CD4-positive, alpha-beta T cell treated with Interleukin-6 for 4 hours (primary cell): ENCODE results near the gene ADAMTS15.

Experiments used
- DNase-seq: peaks from one replicate; pipeline ENCODE4 v3.0.0-alpha.2; 2020; ENCODE audit warnings: mixed read lengths

The ADAMTS15 gene

DNA sequence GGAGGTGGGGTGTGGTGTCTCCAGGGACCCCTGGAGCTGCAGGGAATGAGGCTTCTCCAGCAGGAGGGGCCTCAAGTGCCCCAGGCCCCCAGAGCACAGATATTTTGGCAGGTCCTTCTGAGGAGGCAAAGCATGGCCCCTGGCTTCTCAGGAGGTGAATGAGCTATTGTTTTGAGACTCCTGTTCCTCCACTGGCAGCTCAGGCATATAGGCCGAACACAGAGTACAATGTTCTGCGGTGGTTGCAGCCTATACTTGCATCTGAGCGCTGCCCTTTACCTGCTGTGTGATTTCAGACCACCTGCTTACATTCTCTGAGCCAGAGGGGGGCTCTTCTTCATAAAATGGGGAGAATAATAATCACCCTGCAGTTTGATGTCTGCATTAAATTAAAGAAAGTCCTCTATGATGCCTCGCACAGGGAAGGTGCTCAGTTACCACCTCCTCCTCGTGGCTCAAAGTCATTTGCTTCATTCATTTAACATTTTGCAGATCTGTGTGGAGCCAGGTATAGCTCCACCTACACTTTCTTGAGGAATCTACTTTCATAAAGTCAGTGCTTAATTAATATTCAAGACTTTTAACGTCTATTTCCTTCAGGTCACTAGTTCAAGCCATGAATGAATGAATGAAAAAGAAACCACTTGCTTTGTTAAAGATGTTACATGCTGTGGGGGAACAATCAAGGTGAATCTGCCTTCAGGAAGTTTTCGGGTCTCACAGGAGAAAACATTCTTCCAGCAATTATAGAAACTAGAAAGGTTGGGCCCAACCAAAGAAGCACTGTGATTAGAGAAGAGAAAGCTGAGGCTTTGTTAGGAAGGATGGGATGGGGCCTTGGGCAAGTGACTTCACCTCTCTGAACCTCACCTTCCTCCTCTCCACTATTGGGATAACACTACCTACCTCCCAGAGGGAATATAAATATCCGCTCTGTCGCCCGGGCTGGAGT lies 68.4 kb downstream of the ADAMTS15 start:
- no peak for DNase-seq

DNA sequence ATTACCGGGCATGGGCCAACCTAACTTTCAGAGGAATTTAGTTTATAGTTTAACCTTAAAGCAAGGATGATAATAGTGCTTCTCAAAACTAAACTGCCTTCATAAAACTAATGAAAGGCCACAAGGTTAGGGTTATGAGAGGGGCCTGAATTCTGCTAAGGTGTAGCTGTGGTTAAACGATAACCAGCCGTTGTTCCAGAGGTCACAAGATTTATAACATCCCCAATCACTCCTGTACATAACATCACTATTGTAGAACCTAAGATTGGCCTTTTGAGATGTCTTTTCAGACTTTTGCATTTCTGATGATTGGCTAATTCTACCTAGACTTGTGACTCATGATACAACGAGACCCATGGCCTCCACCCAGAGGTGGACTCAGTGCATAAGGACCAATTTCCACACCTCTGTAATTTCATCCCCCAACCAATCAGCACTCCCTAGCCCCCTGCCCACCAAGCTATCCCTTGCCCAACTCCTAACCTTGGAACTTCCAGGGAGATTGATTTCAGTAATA lies 69.8 kb downstream of the ADAMTS15 start:
- no peak for DNase-seq

DNA sequence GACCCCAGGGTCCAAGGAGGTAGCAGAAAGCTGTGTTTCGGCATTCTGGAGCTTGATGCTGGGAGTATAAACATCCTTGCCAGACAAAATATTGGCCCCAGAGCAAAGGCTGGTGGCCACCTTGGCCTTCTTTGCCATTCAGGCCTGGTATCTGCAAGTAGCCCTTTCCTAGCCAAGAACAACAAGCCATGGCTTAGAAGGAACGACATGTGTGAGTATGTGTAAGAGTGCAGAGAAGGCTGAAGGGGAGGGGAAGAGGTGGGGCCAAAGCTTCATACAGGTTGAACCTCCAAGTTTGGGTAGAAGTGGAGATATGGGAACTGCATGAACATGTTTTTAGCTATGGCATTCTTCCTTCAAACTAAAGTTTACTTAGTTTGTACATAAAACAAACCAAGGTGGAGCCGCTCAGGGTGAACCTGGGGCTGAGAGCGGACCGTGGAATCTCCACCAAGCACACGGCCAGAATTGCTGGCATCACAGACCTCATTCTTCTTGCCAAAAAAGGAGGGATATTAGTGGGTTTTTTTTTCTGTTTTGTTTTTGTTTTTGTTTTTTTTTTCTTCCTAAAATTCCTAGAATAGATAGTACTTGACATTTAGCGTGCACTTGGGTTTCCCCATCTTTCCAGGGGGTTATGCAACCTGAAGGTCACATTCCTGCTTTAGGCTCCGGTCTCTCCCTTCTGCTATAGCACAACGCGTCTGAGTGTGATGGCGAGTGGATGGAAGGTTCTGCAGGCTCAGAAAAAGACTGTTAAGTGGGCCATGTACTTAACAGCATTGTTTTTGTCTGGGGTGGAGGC lies 70.9 kb downstream of the ADAMTS15 start:
- DNase-seq: no peak

DNA sequence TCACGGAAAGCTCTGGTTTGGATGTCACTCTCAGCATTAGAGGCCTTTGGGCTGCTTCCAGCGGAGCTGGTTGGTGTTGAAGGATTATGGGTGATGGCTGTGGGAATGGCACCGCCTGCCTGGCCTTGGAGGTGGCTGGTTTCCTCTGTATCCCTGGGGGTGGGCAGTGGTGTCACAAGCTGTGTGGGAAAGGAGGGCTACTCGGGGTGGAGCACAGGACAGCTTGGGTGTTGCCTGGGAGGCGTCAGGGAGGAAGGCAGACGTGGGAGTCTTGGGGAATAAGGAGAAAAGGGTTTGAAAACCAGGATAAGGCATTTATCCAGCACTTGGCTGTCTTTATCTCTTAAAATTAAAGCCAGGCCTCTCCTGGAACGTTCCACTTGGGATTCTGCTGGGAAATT lies 71.8 kb downstream of the ADAMTS15 start:
- DNase-seq: no peak

DNA sequence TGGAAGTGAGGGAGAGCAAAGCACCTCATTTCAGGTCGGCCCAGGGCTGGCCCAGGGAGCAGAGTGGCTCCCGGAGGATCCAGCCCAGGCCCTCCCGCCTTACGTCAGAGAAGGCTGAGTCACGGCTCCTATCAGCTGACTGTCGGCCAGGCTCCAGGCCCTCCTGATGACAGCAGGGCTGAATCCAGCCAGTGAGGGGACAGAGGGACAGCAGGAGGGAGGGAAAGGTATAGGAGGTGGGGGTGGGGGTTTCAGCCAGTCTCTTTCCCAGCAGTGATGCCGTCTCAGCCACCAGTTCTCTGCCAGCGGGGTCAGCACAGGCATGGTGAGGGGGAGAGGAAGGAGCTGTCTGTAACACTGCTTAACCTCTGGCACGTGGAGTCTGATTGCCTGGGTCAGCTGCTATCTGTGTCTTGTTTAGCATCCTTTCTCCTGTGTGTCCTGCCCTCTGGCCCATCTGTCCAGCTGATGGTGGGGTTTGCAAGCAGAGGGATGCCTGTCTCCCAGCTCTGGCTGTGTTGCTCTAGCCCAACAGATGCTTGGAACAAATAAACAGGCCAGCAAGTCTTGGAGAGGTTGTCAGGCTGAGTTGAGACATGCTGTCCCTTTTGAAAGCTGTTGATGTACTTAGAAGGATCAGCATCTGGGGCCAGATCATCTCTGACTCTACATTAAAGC lies 74.0 kb downstream of the ADAMTS15 start:
- DNase-seq: no peak

DNA sequence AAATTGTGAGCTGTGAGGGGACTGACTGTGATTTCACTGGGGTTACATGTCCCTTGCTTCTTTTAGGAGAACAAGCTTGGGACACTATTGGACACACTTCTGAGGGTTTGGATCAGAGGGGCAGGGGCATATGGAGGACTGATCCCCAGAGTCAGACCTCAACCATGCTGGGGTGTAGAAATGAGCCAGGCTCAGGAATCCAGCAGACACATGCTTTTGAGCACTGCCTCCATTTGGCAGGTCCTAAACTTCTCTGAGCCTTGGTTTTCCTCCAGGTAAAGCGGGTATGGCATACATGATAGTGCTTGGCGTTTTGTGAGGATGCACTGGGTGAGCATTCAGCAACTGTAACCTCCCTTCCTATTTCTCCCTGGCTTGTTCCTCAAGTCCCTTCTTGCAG lies 74.7 kb downstream of the ADAMTS15 start:
- no peak for DNase-seq

DNA sequence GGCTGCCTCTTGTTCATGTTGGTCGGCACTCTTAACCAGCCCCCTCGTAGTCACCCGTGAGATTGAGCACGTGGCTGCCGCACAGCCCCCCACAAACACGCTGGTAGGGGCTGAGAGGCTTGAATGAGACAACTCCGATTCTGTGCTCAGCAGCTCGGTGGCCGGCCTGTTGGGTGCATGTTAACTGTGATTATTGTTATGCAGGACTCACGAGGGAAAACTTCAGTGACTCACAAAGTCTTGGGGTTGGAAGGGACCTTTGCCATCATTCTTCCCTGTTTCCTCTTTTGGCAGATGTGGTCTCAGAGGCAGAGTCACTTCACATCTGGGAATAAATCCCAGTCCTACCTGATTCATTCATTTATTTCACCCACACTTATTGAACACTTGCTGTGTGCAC lies 75.2 kb downstream of the ADAMTS15 start:
- no peak for DNase-seq

DNA sequence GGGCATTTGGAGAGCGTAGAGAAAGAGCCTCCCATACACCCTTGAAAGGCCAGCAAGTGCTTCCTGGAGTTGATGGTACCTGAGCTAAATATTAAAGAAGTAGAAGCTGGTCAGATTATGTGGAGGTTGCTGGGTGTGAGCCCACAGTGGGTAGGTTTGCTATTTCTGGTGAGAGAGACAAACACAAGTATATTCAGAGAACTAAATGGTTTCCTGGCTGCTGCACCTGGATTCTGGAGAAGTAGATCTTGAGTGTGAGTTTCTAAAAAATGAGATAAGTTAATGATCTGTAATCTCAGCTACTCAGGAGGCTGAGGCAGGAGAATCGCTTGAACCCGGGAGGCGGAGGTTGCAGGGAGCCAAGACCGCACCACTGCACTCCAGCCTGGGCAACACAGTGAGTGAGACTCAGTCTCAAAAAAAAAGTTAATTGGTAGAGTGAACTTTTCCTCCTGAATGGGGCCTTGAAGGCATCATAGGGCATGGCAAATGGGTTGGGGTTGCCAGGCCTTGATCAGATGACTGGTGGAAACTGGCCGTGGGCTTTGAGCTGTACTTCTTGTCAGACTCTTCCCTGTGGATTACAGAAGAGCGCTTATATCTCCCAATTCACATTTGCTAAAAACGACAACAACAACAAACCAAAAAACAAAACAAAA lies 75.8 kb downstream of the ADAMTS15 start:
- no peak for DNase-seq

DNA sequence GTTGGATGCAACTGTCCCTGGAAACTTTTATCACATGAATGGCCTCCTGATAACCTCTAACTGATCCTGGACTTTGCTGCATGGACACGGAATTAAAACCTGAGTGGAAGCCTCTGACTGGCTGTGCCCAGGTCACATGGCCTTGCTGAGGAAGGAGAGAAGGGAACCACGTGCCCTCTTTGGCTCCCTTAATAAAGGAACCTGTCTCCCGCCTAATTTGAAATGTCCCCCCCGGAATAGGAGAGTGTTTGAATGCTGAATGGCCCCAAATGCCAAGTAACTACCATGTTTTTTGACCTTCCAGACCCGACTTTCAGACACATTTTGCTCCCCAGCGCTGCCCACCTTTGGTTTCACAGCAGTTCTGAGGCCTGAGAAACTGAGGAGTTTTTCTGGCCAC lies 76.9 kb downstream of the ADAMTS15 start:
- no peak for DNase-seq
